Measurements from ENCODE around the gene RTN4RL2. TPM values are rescaled to one million over a fixed set of nuclear protein-coding genes. Genes with fewer than 3 reads are reported as not detected.

RTN4RL2 gene
- polyA plus RNA-seq, 1 donor from 2014 or later, result 0.66 TPM

DNA sequence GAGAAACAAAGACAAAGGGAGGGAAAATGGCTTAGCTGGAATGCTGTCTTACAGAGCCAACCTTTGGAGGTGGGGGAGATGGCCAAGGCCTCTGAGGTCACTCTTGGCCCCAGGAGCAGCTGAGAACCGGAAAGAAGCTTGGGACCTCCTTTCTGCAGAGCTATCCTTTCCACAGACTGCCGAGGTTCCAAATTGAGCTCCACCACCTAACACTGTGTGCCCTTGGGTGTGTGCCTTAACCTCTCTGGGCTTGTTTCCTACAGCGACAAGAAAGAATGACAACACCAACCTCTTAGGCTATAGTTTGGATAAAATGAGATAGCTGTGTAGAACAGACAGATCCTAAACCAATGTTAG lies 23.2 kb downstream of the RTN4RL2 start:
- no peaks in the 10 kb centered on the region for H4K20me1 ChIP-seq (ENCODE audit: insufficient read depth)
- H3K36me3 ChIP-seq (ENCODE audit: insufficient read depth, low read length), result no peaks in the 10 kb centered on the region
- H3K79me2 ChIP-seq (replicated peaks; ENCODE audit: insufficient read depth, low read length), result no peaks in the 10 kb centered on the region
- peak overlapping the region; percentile 75 for H3K4me3 ChIP-seq (ENCODE audit: low read length)
- H3F3A ChIP-seq (ENCODE audit: insufficient read depth, low read length, poor library complexity, severe bottlenecking), result no peaks in the 10 kb centered on the region
- peaks cover 33% of the 10 kb centered on the region for H3K27me3 ChIP-seq (ENCODE audit: insufficient read depth, low read depth, low read length)
- no peaks in the 10 kb centered on the region for H3K9me2 ChIP-seq (ENCODE audit: insufficient read depth, low read length)
- H2AFZ ChIP-seq (ENCODE audit: low read depth, low read length), result no peak overlapping the region
- H3K9me3 ChIP-seq (ENCODE audit: low read length), result no peaks in the 10 kb centered on the region
- H3K9ac ChIP-seq (ENCODE audit: low read length), result no peak overlapping the region
- TF ChIP-seq RAD21 (conservative IDR thresholded peaks at IDR 0.05) (no peak), SMC3 (conservative IDR thresholded peaks at IDR 0.05; ENCODE audit: poor library complexity) (no peak), EZH2 (IDR thresholded peaks at IDR 0.05; ENCODE audit: borderline replicate concordance, insufficient read depth, low read length, poor library complexity, severe bottlenecking) (no peak), TAF1 (IDR thresholded peaks at IDR 0.05; ENCODE audit: low read depth) (no peak), POLR2AphosphoS5 (IDR thresholded peaks at IDR 0.05) (no peak), EP300 (conservative IDR thresholded peaks at IDR 0.05; ENCODE audit: poor library complexity, severe bottlenecking) (no peak)
- TF ChIP-seq, protein P1, sequence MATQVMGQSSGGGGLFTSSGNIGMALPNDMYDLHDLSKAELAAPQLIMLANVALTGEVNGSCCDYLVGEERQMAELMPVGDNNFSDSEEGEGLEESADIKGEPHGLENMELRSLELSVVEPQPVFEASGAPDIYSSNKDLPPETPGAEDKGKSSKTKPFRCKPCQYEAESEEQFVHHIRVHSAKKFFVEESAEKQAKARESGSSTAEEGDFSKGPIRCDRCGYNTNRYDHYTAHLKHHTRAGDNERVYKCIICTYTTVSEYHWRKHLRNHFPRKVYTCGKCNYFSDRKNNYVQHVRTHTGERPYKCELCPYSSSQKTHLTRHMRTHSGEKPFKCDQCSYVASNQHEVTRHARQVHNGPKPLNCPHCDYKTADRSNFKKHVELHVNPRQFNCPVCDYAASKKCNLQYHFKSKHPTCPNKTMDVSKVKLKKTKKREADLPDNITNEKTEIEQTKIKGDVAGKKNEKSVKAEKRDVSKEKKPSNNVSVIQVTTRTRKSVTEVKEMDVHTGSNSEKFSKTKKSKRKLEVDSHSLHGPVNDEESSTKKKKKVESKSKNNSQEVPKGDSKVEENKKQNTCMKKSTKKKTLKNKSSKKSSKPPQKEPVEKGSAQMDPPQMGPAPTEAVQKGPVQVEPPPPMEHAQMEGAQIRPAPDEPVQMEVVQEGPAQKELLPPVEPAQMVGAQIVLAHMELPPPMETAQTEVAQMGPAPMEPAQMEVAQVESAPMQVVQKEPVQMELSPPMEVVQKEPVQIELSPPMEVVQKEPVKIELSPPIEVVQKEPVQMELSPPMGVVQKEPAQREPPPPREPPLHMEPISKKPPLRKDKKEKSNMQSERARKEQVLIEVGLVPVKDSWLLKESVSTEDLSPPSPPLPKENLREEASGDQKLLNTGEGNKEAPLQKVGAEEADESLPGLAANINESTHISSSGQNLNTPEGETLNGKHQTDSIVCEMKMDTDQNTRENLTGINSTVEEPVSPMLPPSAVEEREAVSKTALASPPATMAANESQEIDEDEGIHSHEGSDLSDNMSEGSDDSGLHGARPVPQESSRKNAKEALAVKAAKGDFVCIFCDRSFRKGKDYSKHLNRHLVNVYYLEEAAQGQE (IDR thresholded peaks at IDR 0.05; ENCODE audit: borderline replicate concordance), result no peak
- TF ChIP-seq, protein P2, sequence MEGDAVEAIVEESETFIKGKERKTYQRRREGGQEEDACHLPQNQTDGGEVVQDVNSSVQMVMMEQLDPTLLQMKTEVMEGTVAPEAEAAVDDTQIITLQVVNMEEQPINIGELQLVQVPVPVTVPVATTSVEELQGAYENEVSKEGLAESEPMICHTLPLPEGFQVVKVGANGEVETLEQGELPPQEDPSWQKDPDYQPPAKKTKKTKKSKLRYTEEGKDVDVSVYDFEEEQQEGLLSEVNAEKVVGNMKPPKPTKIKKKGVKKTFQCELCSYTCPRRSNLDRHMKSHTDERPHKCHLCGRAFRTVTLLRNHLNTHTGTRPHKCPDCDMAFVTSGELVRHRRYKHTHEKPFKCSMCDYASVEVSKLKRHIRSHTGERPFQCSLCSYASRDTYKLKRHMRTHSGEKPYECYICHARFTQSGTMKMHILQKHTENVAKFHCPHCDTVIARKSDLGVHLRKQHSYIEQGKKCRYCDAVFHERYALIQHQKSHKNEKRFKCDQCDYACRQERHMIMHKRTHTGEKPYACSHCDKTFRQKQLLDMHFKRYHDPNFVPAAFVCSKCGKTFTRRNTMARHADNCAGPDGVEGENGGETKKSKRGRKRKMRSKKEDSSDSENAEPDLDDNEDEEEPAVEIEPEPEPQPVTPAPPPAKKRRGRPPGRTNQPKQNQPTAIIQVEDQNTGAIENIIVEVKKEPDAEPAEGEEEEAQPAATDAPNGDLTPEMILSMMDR (IDR thresholded peaks at IDR 0.05; ENCODE audit: poor library complexity, severe bottlenecking), result no peak
- H3K4me2 ChIP-seq (ENCODE audit: low read length), result peak overlapping the region; percentile 45
- H3K27ac ChIP-seq (ENCODE audit: low read length), result no peak overlapping the region

DNA sequence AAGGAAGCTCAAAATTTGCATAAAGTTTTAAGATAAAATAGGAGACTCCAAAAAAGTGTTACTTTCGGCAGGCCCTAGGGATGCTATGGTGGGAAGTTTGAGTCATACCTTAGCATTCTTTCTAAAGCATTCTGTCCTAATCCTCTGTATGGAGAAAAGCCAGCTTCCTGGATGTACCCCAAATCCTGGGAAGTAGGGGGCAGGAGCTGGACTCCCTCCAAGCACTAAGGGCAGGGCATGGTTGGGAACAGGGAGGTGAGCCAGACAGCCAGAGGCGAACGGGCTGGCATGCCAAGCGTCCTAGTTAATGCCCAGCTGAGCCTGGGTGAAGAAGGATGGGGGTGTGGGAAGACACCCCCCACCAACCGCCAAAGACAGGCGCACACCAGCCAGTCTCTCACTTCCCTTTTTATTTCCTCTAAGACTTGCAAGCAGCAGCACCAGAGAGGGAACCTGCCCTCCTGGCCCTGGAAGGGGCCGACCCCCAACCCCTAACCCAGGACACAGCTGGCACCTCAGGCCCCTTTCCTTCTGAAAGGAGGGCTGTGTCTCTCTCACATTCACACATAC lies 23.9 kb downstream of the RTN4RL2 start:
- H3K79me2 ChIP-seq (replicated peaks; ENCODE audit: insufficient read depth, low read length), result no peaks in the 10 kb centered on the region
- H3K27ac ChIP-seq (ENCODE audit: low read length), result no peak overlapping the region
- no peak for TF ChIP-seq EZH2 (IDR thresholded peaks at IDR 0.05; ENCODE audit: borderline replicate concordance, insufficient read depth, low read length, poor library complexity, severe bottlenecking)
- TF ChIP-seq POLR2AphosphoS5 (IDR thresholded peaks at IDR 0.05), result no peak
- no peak for TF ChIP-seq RAD21 (conservative IDR thresholded peaks at IDR 0.05)
- TF ChIP-seq TAF1 (IDR thresholded peaks at IDR 0.05; ENCODE audit: low read depth), result no peak
- no peak for TF ChIP-seq MXI1 (conservative IDR thresholded peaks at IDR 0.05; ENCODE audit: poor library complexity, severe bottlenecking)
- no peak for TF ChIP-seq EP300 (conservative IDR thresholded peaks at IDR 0.05; ENCODE audit: poor library complexity, severe bottlenecking)
- TF ChIP-seq, protein P2 (IDR thresholded peaks at IDR 0.05; ENCODE audit: poor library complexity, severe bottlenecking), result no peak
- TF ChIP-seq, protein P1 (IDR thresholded peaks at IDR 0.05; ENCODE audit: borderline replicate concordance), result no peak
- no peak for TF ChIP-seq SMC3 (conservative IDR thresholded peaks at IDR 0.05; ENCODE audit: poor library complexity)
- H3K36me3 ChIP-seq (ENCODE audit: insufficient read depth, low read length), result no peaks in the 10 kb centered on the region
- H3K27me3 ChIP-seq (ENCODE audit: insufficient read depth, low read depth, low read length), result peaks cover 33% of the 10 kb centered on the region
- H3F3A ChIP-seq (ENCODE audit: insufficient read depth, low read length, poor library complexity, severe bottlenecking), result no peaks in the 10 kb centered on the region
- H3K9ac ChIP-seq (ENCODE audit: low read length), result no peak overlapping the region
- H2AFZ ChIP-seq (ENCODE audit: low read depth, low read length), result no peak overlapping the region
- no peaks in the 10 kb centered on the region for H3K9me2 ChIP-seq (ENCODE audit: insufficient read depth, low read length)
- no peaks in the 10 kb centered on the region for H4K20me1 ChIP-seq (ENCODE audit: insufficient read depth)
- no peak overlapping the region for H3K4me2 ChIP-seq (ENCODE audit: low read length)
- no peak overlapping the region for H3K4me3 ChIP-seq (ENCODE audit: low read length)
- H3K9me3 ChIP-seq (ENCODE audit: low read length), result no peaks in the 10 kb centered on the region
